Sigmoid colon (tissue), 4 donors: ENCODE data around the gene LGMN.

ENCODE experiments used
- EP300 ChIP-seq, 4 donors: sonication (generic); formaldehyde crosslinking; IDR thresholded peaks; one replicate each; pipeline ENCODE4 v1.6.1; 2017; ENCODE audit warnings: antibody characterized with exemption in 4 of 4
- POLR2A ChIP-seq, 2 donors: fragments of 450-650 bp; IDR thresholded peaks; one replicate each; pipeline ENCODE4 v1.6.1; 2016; ENCODE audit warnings: antibody characterized with exemption in 2 of 2, mild to moderate bottlenecking in 2 of 2, moderate library complexity in 2 of 2
- POLR2AphosphoS5 ChIP-seq, 4 donors: sonication (generic); formaldehyde crosslinking; IDR thresholded peaks; one replicate each; pipeline ENCODE4 v1.6.1; 2017; ENCODE audit warnings: antibody characterized with exemption in 4 of 4
- TF ChIP-seq, protein P1 (sequence below), 4 experiments: fragments of 450-650 bp in 3 of 4; fragments of 200-600 bp in 1 of 4; IDR thresholded peaks; one replicate each; pipeline ENCODE4 v1.5.1; 2016 to 2019; ENCODE audit warnings: antibody characterized with exemption in 4 of 4, mild to moderate bottlenecking in 3 of 4, moderate library complexity in 2 of 4

DNA sequence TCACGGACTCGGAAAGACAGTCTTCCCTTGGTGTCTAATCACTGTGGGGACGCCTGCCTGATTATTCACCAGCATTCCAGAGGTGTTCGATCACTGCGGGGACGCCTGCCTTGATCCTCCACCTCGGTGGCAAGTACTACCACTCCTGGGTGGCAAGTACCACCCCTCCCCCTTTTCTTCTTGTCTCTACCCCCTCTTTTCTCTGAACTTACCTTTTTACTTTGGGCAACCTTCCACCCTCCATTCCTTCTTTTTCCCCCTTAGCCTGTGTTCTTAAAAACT lies 12.0 kb upstream of the LGMN start:
- TF ChIP-seq, protein P1, sequence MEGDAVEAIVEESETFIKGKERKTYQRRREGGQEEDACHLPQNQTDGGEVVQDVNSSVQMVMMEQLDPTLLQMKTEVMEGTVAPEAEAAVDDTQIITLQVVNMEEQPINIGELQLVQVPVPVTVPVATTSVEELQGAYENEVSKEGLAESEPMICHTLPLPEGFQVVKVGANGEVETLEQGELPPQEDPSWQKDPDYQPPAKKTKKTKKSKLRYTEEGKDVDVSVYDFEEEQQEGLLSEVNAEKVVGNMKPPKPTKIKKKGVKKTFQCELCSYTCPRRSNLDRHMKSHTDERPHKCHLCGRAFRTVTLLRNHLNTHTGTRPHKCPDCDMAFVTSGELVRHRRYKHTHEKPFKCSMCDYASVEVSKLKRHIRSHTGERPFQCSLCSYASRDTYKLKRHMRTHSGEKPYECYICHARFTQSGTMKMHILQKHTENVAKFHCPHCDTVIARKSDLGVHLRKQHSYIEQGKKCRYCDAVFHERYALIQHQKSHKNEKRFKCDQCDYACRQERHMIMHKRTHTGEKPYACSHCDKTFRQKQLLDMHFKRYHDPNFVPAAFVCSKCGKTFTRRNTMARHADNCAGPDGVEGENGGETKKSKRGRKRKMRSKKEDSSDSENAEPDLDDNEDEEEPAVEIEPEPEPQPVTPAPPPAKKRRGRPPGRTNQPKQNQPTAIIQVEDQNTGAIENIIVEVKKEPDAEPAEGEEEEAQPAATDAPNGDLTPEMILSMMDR (IDR thresholded peaks at IDR 0.05), result no peak
- TF ChIP-seq POLR2AphosphoS5 (IDR thresholded peaks at IDR 0.05) (no peak), EP300 (IDR thresholded peaks at IDR 0.05) (no peak), POLR2A (IDR thresholded peaks at IDR 0.05) (no peak)
